SU-DHL-6 (cell line): ENCODE measurements around the gene RNF217.

ENCODE experiments used
- EZH2phosphoT487 ChIP-seq: fragments of 200-600 bp; sonication (generic), shearing (Covaris generic); conservative IDR thresholded peaks from 2 replicates; pipeline ENCODE4 v1.6.1; 2018; ENCODE audit warnings: mild to moderate bottlenecking, antibody characterized with exemption, low read length, moderate library complexity, mixed read lengths
- TF ChIP-seq, protein P1 (sequence below): fragments of 200-600 bp; sonication (generic); IDR thresholded peaks from one replicate; pipeline ENCODE4 v1.5.1; 2017; ENCODE audit warnings: antibody characterized with exemption, mild to moderate bottlenecking, low read length, moderate library complexity; ENCODE audit not compliant: insufficient read depth, poor library complexity, severe bottlenecking

DNA sequence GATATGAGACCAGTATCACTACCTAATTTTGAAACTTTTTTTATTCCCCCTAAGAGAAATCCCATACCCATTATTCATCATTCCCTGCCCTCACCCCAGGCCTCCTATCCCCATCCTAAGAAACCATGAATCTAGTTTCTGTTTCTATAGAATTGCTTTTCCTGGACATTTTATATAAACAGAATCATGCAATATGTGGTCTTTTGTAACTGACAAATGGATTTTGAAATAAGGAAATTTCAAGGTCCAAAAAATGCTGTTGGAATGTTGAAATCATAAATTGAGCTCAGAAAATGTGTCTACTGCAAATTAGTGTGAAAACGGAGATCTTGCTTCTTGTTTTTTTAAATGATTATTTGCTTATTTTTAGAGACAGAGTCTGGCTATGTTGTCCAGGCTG is 25.1 kb downstream of the RNF217 start:
- TF ChIP-seq, protein P1, sequence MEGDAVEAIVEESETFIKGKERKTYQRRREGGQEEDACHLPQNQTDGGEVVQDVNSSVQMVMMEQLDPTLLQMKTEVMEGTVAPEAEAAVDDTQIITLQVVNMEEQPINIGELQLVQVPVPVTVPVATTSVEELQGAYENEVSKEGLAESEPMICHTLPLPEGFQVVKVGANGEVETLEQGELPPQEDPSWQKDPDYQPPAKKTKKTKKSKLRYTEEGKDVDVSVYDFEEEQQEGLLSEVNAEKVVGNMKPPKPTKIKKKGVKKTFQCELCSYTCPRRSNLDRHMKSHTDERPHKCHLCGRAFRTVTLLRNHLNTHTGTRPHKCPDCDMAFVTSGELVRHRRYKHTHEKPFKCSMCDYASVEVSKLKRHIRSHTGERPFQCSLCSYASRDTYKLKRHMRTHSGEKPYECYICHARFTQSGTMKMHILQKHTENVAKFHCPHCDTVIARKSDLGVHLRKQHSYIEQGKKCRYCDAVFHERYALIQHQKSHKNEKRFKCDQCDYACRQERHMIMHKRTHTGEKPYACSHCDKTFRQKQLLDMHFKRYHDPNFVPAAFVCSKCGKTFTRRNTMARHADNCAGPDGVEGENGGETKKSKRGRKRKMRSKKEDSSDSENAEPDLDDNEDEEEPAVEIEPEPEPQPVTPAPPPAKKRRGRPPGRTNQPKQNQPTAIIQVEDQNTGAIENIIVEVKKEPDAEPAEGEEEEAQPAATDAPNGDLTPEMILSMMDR, result no peak
- no peak for TF ChIP-seq EZH2phosphoT487
